Stimulated activated CD8-positive, alpha-beta memory T cell treated with anti-CD3 and anti-CD28 coated beads, Interleukin-2, amount 100 ng/mL, for 1 hour (primary cell): ENCODE measurements around the gene KIAA0825.

Experiments
- DNase-seq, 2 donors: peaks; one replicate each; pipeline ENCODE4 v3.0.0-alpha.2; 2020; ENCODE audit warnings: low read depth in 2 of 2

The KIAA0825 gene

DNA sequence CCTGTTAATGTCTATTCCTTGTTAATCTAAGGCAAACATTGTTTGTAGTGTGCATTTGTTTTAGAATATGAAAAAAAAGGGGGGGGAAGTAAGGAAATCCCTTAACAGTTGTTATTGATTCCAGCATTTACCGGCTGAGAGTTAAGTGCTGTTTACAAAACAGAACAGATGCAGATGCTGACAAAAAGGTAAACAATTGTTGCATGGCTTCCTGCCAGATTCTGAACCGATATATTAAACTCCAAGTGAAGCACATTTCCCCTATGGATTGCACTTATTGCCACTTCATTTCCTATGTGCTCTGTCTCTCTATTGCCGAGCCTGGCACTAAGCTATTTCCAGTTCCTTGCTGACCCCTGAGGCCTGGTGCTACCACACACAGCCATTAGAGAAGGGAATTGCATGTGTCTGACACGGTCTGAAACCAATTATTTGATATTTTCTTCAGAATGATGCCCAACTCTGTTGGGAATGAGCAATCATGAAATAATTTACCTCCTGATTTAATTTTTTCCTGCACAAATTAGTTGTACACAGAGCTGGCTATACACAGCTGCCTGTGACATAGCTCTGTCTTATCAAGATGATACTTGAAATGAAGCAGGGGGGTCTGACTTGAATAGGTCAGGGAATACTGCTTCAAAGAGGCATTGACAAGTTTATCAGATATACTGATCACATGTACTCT is 109.8 kb downstream of the KIAA0825 start:
- DNase-seq = no peak

DNA sequence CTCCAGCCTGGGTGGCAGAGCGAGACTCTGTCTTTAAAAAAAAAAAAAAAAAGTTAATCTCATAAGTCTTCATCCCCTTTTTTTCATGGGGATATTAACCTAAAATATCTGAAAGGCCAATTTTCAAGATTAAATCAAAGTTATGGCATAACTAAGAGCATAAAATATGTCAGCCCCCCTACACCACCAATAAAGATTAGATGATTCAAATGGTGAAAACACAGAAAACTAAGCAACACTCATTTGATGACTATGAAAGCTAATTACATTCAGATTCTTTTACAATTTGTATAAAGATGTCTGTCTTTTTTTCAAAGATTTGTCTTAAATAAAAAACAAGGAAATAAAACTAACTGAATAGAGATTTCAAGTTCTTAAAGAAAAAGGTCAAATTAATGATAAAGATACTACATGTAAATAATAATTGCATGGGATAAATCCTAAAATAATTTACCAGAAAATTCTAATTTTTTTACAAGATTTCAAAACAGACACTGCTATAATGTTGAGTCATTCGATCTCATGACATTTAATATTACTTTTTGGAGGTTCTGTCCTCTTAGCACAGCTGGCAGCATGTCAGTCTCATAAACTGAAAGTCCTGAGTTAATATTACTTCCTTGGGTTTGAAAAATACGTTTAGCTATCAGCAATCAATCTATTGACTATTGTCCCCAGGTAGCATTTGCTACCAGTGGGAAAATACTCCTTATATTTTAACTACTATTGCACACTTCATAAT is 112.9 kb downstream of the KIAA0825 start:
- no peak for DNase-seq

DNA sequence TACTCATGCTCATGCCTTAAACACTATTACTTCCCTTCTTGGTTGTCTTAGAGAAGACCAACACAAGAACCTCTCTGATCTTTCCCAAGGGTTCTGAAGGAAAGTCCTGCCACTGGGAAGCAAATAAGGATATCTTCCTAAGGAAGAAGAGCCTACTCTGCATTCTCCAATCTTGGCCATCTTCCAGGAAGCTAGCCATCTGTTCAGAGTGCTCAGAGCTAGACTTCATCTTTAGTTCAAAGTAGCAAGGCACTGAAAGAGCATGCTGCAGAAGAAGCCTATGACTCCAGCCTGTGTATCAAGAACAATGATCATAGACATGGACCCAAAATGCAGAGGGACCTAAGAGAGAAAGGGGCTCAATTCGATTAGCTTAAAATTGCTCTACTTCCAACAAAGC is 114.7 kb downstream of the KIAA0825 start:
- DNase-seq = no peak

DNA sequence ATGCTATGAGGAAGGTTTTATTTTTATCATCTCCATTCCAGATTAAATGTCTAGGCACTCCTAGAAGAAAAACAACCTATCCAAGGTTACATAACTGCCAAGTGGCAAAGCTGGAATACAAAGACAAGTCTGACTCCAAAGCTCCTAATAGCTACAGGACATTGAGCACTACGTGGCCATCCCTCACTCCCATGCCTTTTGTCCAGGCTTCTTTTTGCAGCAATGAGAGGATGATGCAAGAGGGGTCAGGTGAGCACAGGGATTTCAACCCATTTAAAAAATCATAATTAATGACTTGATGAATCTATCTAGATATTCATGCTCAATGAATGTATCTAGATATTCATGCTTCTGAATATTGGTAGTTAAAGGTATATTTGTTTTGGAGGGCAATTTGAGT is 117.0 kb downstream of the KIAA0825 start:
- DNase-seq = no peak

DNA sequence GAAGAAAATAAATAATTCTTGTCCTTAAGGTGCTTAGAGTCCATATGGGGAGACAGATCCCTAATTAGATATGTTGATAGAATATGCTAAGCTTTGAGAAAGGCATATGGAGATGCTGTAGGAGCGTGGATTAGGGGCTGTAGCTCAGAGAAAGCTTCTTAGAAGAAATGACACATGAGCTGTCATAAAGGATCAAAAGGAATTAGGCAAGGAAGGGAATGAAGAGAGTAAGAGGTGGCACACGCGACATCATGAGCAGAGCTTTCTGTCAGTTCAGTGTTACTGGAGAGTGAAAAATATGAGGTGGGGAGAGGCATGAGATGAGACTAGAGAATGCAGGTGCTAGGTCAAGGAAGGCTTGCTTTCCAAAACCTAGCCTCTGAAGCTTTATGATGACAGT is 118.6 kb downstream of the KIAA0825 start:
- no peak for DNase-seq

DNA sequence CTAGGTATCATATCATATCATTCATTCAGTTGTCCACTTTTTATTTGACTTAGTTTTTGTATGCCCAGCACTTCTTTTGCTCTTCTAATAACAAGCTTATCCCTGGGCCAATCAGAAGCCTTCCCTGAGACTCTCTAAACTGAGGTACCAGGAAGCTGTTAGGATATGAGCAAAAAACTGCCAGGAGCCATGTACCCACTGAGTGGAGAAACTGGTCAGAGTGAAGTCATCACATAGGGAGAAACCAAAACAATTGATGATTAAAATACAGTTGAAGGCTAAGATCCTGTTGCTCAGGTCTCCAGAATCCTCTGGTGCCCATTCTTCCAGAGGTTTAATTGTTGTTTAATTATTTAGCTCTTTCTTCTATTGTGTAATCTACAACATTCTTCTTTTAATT is 120.2 kb downstream of the KIAA0825 start:
- no peak for DNase-seq

DNA sequence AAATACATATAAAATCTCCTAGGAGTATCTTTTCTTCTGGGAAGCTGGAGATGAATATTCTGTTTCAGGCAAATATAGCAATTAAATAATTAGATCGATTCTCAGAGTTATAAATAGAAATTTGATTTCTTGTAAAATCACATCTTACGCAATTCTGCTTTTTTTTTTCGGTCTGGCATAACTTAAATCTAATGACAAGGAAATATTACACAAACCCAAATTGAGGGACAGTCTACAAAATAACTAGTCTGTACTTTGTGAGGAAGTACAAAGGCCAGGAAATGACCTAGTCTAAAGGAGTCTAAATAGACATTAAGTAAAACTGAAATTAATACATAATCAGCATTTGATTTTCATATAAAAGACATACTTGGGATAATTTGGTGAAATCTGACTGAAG is 133.3 kb downstream of the KIAA0825 start:
- DNase-seq = no peak

DNA sequence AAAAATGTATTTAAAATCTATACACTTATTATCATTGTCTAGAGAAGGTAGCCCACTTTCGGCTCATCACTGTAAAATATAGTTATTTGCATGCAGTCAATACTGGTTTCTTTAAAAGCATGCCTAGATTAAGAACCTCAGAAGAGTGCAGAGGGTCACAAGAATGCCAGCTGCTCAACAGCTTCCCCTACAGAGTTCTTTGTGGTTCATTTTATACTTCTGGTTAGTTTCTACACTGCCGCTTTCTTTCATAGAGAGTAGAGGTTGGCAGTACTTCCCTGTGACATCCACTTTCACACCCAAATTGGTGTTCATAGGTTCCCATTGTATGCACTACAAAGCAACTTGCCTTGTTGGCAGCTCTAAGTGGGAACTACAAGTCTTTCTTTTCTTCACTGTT is 137.3 kb downstream of the KIAA0825 start:
- no peak for DNase-seq

DNA sequence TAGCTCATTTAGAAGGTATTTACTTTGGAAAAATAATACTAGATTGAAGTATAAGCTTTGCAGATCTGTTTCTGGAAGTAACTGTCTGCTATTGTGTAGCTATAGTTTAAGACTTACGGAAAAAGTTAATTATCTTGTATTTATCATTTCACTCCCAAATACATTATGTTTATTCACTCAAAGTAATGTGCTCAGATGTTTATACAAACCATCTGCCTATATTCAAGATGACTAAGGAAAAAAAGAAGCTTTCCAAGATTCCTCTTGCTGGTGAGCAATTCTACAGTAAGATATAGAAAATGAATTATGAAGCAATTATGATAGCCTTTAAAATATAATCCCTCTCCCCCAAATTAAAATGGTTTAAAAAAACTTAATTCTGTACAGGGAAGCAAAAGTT is 137.9 kb downstream of the KIAA0825 start:
- no peak for DNase-seq

DNA sequence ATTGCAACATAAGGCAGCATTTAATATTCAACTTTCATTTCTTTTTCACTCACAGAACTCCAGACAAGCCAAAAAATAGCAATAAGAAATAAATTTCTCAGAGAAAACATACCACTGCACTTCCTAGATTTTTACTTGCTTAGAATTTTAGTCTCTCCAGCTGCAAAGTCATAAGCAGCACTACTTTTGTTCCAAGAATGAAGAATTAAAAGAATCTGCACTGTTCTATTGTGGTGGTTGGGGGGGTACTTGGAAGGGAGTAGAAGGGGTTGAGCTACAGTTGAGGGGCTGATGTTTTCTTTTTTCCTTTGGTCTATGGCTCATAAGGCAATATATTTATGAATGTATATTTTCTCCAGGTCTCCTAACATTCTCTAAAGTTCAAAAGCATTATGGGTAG is 144.5 kb downstream of the KIAA0825 start:
- no peak for DNase-seq

DNA sequence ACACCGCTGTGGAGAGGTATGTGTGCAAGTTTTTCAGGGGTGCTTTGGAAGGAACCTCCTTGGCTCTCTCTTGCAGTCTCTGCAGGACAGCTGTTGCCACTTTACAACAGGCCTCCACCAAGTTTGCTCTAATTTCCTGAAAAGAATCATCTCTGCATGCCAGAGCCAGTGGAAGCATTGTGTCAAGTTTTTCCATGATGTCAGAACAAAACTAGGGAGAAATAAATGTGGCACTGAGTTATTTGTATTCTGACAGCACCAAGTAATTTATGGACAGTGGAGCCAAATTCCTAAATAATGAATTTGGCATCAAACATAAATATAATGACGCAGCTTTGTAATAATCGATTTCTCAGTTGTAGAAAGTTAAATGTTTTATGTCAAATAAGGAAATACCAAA is 146.9 kb downstream of the KIAA0825 start:
- no peak for DNase-seq

DNA sequence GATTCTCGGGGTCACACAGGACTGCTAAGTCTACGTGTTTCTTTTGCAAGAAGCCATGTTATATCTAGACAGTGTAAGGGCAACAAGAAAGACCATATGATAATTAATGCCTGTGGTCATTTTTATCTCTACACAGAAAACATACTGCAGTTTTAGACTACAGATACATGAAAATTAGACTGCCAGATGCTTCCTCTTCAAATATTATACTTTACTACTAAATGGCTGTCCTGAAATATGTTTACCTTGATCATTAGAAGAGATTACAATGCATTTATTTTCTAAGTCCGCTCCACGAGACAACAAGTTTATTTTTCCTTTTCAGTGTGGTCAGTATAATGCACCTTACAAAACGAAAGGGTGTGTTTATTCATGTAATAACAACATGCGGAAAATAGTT is 147.6 kb downstream of the KIAA0825 start:
- DNase-seq = no peak

DNA sequence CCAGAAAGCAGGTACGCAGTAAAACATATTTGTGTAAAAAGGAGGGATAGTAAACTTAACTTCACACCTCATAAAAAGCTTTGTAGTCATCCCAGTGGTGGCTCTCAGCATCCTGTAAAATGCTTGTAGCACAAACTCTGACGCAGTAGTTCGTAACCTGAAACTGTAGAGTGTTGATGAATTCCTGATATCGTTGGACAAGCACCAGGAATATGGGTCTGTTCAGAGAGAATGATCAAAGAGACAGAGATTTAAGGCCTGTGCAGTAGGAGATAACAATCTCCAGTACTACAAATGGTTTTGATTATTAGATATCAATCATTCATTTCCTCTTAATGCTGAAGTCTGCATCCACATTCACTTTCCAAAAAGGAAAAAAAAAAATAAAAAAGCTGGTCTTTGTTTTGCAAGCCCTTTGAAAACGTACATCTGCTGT is 148.5 kb downstream of the KIAA0825 start:
- DNase-seq = no peak

DNA sequence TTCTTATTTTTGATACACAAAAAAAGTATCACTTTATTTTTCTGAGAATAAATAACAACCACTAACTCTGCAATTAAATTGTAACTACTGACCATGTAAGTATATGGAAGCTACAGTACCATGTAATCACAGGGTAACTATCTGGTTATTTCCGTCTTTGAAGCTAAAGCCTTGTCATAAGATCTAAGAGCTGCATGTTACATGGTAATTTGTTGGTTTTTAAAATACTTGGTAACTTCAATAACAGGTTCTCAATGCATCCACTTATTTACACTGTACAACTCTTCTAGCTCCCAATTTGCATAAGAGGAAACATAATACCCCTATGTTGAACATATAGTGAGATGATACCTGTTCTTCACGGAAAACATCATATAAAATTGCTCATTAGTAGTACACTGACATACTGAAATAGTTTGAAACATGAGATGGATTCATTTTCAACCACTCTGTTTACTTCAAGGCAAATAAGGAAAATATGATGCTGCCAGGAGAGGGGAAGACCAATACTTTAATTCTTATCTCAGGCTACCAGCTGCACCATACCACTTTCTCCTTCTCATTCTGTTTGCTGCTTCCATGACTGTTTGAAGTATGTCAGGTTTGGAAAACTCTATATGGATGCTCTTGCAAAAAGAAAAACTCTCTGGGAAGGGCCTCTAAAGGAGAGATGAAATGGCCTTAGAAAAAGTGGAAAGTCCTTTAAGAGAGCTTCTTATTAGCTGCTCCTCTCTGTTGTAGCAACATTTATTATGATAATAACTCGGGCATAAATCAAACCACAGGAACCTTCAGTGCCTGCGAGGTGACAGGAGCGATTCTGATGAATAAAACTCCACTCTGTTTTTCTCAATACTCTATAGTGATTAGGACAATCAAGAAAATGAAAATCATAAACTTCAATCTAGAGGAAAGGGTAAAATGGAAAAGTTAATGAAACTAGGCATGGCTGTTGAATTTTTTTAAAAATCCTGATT is 150.2 kb downstream of the KIAA0825 start:
- DNase-seq = no peak

DNA sequence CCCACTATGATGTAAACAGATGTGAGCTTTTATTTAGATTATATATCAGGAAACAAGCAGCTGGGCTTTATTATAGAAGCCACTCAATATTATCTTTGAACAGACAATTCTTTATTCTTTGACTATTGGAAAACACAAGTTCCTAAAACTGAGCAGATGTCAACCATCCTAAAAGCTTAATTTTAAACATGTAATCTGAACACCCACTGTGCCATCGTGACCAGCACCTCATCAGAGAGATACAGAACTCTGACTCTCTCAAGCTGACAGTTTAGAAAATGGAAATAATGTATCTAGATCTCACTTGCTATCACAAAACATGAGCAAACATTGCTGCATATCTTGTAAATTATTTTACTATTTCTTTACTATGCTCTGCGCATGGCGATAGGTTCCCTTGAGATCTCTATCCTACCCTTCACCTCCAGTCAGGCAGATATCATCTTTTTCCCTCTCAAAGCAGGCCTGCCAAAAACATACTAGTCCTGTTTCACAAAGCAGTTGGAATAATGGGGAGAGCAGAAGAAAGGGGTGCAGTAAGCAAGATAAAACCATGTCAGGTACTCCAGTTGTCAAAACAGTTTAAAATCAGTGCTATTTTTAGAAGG is 151.0 kb downstream of the KIAA0825 start:
- DNase-seq = no peak

DNA sequence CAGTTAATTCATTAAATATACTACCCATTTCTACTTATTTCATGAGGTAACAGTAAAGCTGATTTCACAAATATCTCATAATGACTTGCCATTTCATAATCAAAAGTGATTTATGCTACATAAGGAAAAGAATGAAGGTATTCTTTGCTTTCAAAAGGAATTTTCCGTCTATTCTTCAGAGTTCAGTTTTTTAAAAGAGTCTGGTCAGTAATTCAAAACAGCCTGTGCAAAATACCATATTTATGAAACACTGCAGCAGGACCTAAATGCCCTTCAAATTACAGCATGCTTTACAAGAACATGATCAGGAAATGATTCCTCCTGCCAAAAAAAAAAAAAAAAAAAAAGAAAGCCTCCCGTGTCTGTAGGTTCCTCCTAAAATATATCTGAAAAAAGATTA is 154.7 kb downstream of the KIAA0825 start:
- no peak for DNase-seq

DNA sequence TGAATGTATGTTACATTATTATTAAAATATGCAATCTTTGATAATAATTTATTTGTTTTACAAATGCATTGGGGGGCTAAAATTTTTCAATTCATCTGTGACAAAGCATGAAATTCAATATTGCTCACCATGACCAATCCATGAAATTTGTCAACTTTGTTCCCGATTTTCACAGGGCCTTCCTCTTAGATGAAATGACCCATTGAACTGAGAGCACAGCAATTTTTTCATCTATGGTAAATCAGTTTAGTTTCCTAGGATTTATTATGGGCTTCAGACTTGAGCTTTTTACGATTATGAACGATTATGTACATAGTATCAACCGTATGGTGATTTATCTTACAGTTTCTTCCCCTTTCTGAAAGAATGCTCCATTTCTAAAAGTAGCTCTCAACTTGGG is 157.3 kb downstream of the KIAA0825 start:
- DNase-seq = no peak

DNA sequence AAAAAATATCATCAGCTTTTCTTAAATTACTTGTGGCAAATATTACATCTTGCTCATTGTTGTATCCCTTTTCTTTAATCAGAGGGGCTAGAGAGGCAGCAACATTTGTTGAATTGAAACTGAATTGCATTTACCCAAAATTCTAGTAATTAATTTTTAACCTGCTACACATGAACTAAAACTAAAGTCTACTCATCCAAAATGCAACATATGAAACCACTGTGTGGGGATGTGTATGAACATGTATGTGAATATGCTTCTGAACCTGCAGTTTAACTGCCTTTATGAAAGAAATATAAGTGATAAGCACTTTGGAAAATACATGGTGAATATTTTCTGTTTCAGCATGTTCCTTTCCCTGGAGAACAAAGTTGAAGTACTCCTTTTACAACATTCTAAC is 158.5 kb downstream of the KIAA0825 start:
- DNase-seq = no peak

DNA sequence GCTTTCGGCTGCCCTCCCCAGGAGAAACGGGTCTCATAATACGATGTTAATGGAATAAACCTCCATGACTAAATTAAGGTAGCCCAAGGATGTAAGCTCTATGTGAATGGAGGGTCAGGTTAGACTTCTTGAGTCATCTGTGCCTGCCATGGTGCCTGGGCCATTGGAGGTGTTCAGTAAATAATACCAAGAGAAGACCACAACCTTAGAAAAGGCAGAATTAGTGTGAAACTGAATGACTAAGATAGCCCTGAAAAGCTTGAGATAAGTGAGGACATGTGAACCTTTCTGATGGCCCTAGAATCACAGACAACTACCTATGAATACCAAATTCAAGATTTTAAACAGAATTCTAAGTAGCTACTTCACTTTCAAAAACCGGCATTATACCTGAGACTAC is 160.6 kb downstream of the KIAA0825 start:
- no peak for DNase-seq

DNA sequence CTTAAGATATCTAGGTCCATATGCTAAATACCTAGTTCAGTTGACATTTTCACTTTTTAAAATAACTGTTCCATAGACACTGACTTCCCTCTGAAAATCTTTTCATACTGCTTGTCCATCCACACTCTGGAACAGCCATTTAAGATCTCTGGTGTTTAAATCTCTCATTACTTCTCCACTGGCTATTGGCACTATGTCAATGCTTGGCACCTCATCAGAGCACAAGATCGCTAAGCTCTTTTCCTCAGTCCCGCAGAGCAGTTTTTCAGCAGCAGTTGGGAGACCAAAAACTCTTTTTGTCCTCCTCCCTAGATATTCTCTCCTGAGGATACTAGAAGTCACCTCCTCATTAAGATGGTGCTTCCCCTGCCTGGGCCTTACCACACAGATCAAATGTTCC is 172.7 kb downstream of the KIAA0825 start:
- no peak for DNase-seq

DNA sequence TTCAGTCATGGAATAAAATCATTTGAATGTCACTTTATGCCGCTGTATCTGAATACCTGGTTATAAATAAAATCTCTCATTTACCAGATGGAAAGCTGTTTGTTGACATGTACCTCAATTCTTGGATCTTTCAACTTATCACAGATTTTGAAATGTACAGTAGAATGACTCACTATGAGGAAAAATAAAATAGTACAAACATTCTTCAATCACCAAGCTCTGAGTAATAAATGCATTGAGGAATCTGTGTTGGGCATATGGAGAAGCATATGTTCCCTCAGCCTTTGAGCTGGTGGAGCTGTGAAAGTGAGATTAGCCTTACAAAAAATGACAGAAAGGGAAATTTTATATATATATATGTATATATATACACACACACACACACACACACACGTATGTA is 175.4 kb downstream of the KIAA0825 start:
- DNase-seq = no peak

DNA sequence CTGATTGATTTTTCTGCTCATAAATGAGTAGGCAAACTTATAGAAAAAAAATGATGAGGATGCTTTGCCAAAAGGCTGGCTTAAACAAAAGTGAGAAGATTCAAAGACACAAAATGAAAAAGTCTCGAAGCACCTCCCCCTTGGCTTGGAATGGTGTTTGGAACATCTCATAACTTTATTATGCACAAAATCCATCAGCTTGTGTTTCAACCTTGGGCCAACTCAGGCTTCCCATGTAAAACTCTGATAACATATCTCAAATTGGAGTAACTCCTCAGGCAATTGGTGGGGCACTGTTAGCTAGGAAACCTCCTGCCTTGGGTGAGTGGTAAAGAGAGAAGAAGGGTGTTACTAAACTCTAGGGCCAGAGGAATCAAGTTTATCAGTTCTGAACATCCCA is 176.3 kb downstream of the KIAA0825 start:
- DNase-seq = no peak
